HCT116 (cell line): Measurements from ENCODE around the gene OTOG. TPM values are rescaled to one million over a fixed set of nuclear protein-coding genes. Genes with fewer than 3 reads are reported as not detected.
A peak's percentile ranks its signal among the peaks of the same experiment; 100 is the strongest.

ENCODE experiments used
- ATAC-seq: fragments of 200-7000 bp; cut with Tn5 transposase; 2 replicates; pipeline ENCODE4 v1.9.1; 2020; ENCODE audit warnings: mild to moderate bottlenecking, moderate library complexity
- BruUV-seq: library from RNA; stranded (reverse); fragments of 400-500 nt; replicated peaks from 2 replicates; lab custom pipeline; 2021; lab: Mats Ljungman, UMichigan
- CTCF ChIA-PET: fragments of 300-600 bp; sonication (Branson Sonifier 250); formaldehyde crosslinking; loops from one replicate; lab custom pipeline; 2021; ENCODE audit warnings: antibody characterized with exemption; lab: Charles Lee
- POLR2A ChIA-PET: fragments of 300-600, 350-600 bp; sonication (Branson Sonifier 250); formaldehyde crosslinking; loops from one replicate; lab custom pipeline; 2021; ENCODE audit warnings: antibody characterized with exemption; lab: Charles Lee
- RAD21 ChIA-PET, 2 experiments: fragments of 300-600 bp; sonication (Branson Sonifier 250); formaldehyde crosslinking; loops; one replicate each; lab custom pipeline; 2023; ENCODE audit warnings: low total read pairs in 2 of 2; ENCODE audit not compliant: uncharacterized antibody in 2 of 2, unreplicated experiment in 2 of 2, low non-redundant PET in 1 of 2; lab: Charles Lee
- DNase-seq: peaks from one replicate; pipeline ENCODE4 v3.0.0-alpha.2; 2010; ENCODE audit warnings: low read depth, low spot score
- H2AFZ ChIP-seq: fragments of 200-600 bp; shearing (Covaris generic), sonication (generic); 2 replicates; pipeline ENCODE4 v1.6.1; 2017; ENCODE audit warnings: low read depth, mixed run types, mixed read lengths, antibody characterized with exemption, low read length; ENCODE audit not compliant: poor library complexity, severe bottlenecking
- H3K27ac ChIP-seq: 2 replicates; pipeline ENCODE4 v1.5.1; 2012; ENCODE audit warnings: low read depth, low read length
- H3K27me3 ChIP-seq: fragments of 200-600 bp; sonication (generic); 2 replicates; pipeline ENCODE4 v1.6.1; 2016; ENCODE audit warnings: mixed run types, low read length, mixed read lengths; ENCODE audit not compliant: insufficient read depth
- H3K36me3 ChIP-seq, 2 experiments: fragments of 200-500 bp in 1 of 2; fragments of 200-600 bp in 1 of 2; sonication (Bioruptor generic) in 1 of 2; sonication (generic) in 1 of 2; 2 replicates each; pipeline versions ENCODE4 v1.5.1 to v1.6.1; 2014 to 2016; ENCODE audit warnings: low read length in 2 of 2, inconsistent platforms in 1 of 2, mixed read lengths in 1 of 2, mixed run types in 1 of 2; ENCODE audit not compliant: insufficient read depth in 2 of 2, control insufficient read depth in 1 of 2
- H3K4me1 ChIP-seq, 2 experiments: fragments of 200-600 bp in 1 of 2; sonication (generic) in 1 of 2; 2 replicates each; pipeline versions ENCODE4 v1.5.1 to v1.6.1; 2012 to 2017; ENCODE audit warnings: low read length in 2 of 2, inconsistent platforms in 1 of 2, mild to moderate bottlenecking in 1 of 2, mixed read lengths in 1 of 2, mixed run types in 1 of 2, moderate library complexity in 1 of 2; ENCODE audit not compliant: insufficient read depth in 2 of 2, control insufficient read depth in 1 of 2
- H3K4me2 ChIP-seq: fragments of 200-600 bp; sonication (generic); 2 replicates; pipeline ENCODE4 v1.6.1; 2017; ENCODE audit warnings: mixed run types, low read length, mixed read lengths
- H3K4me3 ChIP-seq, 2 experiments: fragments of 200-600 bp in 1 of 2; sonication (generic) in 1 of 2; replicated peaks in 1 of 2; 2 replicates each; pipeline ENCODE4 v1.5.1; 2011 to 2016; ENCODE audit warnings: low read length in 2 of 2, control low read depth in 1 of 2, low read depth in 1 of 2, mild to moderate bottlenecking in 1 of 2, mixed read lengths in 1 of 2, mixed run types in 1 of 2
- H3K79me2 ChIP-seq: fragments of 200-600 bp; sonication (generic); 2 replicates; pipeline ENCODE4 v1.6.1; 2017; ENCODE audit warnings: mild to moderate bottlenecking, mixed run types, low read length, moderate library complexity, mixed read lengths; ENCODE audit not compliant: insufficient read depth
- H3K9ac ChIP-seq: fragments of 200-600 bp; sonication (generic); 2 replicates; pipeline ENCODE4 v1.6.1; 2016; ENCODE audit warnings: low read length, mixed read lengths
- H3K9me2 ChIP-seq: fragments of 200-600 bp; sonication (generic), shearing (Covaris generic); 2 replicates; pipeline ENCODE4 v1.6.1; 2017; ENCODE audit warnings: mixed run types, mild to moderate bottlenecking, moderate library complexity; ENCODE audit not compliant: insufficient read depth
- H3K9me3 ChIP-seq, 2 experiments: fragments of 200-500 bp in 1 of 2; fragments of 200-600 bp in 1 of 2; sonication (Bioruptor generic) in 1 of 2; sonication (generic) in 1 of 2; 2 replicates each; pipeline ENCODE4 v1.6.1; 2014 to 2017; ENCODE audit warnings: low read length in 2 of 2, mixed read lengths in 2 of 2, inconsistent platforms in 1 of 2, low read depth in 1 of 2, mild to moderate bottlenecking in 1 of 2, mixed run types in 1 of 2, moderate library complexity in 1 of 2; ENCODE audit not compliant: control insufficient read depth in 1 of 2, insufficient read depth in 1 of 2
- H4K20me1 ChIP-seq: fragments of 200-600 bp; sonication (generic), shearing (Covaris generic); 2 replicates; pipeline ENCODE4 v1.6.1; 2017; ENCODE audit warnings: mixed run types, mild to moderate bottlenecking, moderate library complexity; ENCODE audit not compliant: insufficient read depth
- CEBPB ChIP-seq: IDR thresholded peaks from 2 replicates; pipeline ENCODE4 v1.6.1; 2012; ENCODE audit warnings: low read depth
- EGR1 ChIP-seq: IDR thresholded peaks from 2 replicates; pipeline ENCODE4 v1.6.1; 2012; ENCODE audit warnings: low read depth
- ELF1 ChIP-seq: IDR thresholded peaks from 2 replicates; pipeline ENCODE4 v1.6.1; 2012; ENCODE audit warnings: low read depth, borderline replicate concordance
- EZH2 ChIP-seq: fragments of 200-600 bp; sonication (generic); IDR thresholded peaks from 2 replicates; pipeline ENCODE4 v1.6.1; 2017; ENCODE audit warnings: antibody characterized with exemption, mixed run types
- EZH2phosphoT487 ChIP-seq: fragments of 200-600 bp; IDR thresholded peaks from 2 replicates; pipeline ENCODE4 v1.6.1; 2018; ENCODE audit warnings: antibody characterized with exemption, borderline replicate concordance
- JUND ChIP-seq: IDR thresholded peaks from 2 replicates; pipeline ENCODE4 v1.6.1; 2012
- POLR2AphosphoS5 ChIP-seq: IDR thresholded peaks from 2 replicates; pipeline ENCODE4 v1.6.1; 2011; ENCODE audit warnings: mild to moderate bottlenecking, low read depth, low read length, moderate library complexity
- RAD21 ChIP-seq: IDR thresholded peaks from 2 replicates; pipeline ENCODE4 v1.6.1; 2012; ENCODE audit warnings: low read depth, mild to moderate bottlenecking
- SIN3A ChIP-seq: IDR thresholded peaks from 2 replicates; pipeline ENCODE4 v1.6.1; 2012; ENCODE audit warnings: low read depth
- SP1 ChIP-seq: IDR thresholded peaks from 2 replicates; pipeline ENCODE4 v1.6.1; 2012; ENCODE audit warnings: low read depth
- SRF ChIP-seq: IDR thresholded peaks from 2 replicates; pipeline ENCODE4 v1.6.1; 2012; ENCODE audit warnings: low read depth
- TCF7L2 ChIP-seq: IDR thresholded peaks from 2 replicates; pipeline ENCODE4 v1.7.0; 2011; ENCODE audit warnings: borderline replicate concordance, inconsistent platforms; ENCODE audit not compliant: insufficient read depth, insufficient read length; ENCODE audit errors: extremely low read depth
- YY1 ChIP-seq: IDR thresholded peaks from 2 replicates; pipeline ENCODE4 v1.6.1; 2011; ENCODE audit warnings: low read length, low read depth, moderate library complexity, mild to moderate bottlenecking; ENCODE audit not compliant: insufficient replicate concordance; ENCODE audit errors: extremely low read depth
- ZFX ChIP-seq: fragments of 450-650 bp; IDR thresholded peaks from 2 replicates; pipeline ENCODE4 v1.6.1; 2017
- ZNF274 ChIP-seq: fragments of 200-500 bp; sonication (Bioruptor generic); IDR thresholded peaks from 2 replicates; pipeline ENCODE4 v1.6.1; 2014; ENCODE audit warnings: mild to moderate bottlenecking, low read depth, low read length, inconsistent platforms
- intact Hi-C: fragments of 100-400 bp; cut with micrococcal nuclease; formaldehyde crosslinking; loops from 2 replicates; pipeline ENCODE4 v1.10.0; 2022
- total RNA-seq: library from RNA; stranded (reverse); gene quantifications from one replicate; pipeline ENCODE4 v1.2.1, GENCODE V29; 2021; ENCODE audit not compliant: unreplicated experiment
- TF ChIP-seq, protein P1 (sequence below): IDR thresholded peaks from 2 replicates; pipeline ENCODE4 v1.6.1; 2011; ENCODE audit warnings: mild to moderate bottlenecking, low read length, moderate library complexity; ENCODE audit not compliant: insufficient replicate concordance; ENCODE audit errors: extremely low read depth
- TF ChIP-seq, protein P2 (sequence below): IDR thresholded peaks from 2 replicates; pipeline ENCODE4 v1.6.1; 2012; ENCODE audit warnings: low read depth
- TF ChIP-seq, protein P3 (sequence below), 3 experiments: fragments of 200-600 bp in 1 of 3; sonication (generic) in 1 of 3; IDR thresholded peaks in 2 of 3; conservative IDR thresholded peaks in 1 of 3; 2 replicates each; pipeline ENCODE4 v1.5.1; 2012 to 2017; ENCODE audit warnings: low read depth in 2 of 3, low read length in 2 of 3, antibody characterized with exemption in 1 of 3, borderline replicate concordance in 1 of 3, control low read depth in 1 of 3, mild to moderate bottlenecking in 1 of 3, mixed read lengths in 1 of 3, mixed run types in 1 of 3, moderate library complexity in 1 of 3; ENCODE audit not compliant: insufficient read depth in 1 of 3

The OTOG gene
- total RNA-seq, 1 experiment from 2014 or later, result 0.07 TPM

DNA sequence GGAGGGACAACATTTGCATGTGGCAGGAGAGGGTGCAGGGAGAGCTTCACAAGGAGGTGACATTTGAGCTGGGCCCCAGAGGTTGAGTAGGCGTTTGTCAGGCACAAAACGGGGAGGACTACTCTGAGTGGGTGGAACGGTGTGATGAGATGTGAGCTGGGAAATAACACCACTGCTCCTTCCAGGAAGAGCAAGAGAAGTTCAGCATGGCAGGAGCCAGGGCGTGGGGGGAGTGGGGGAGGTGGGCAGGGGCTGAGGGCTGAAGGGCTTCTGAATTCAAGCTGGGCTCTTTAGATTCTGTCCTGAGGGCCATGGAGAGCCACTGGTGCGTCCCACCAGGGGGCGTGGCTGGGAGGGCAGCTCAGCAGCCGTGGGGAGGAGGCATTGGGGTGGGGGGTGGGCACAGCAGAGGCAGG, 54.2 kb downstream of the OTOG start:
- Histone ChIP-seq H3K79me2 (no peaks in the 10 kb centered on the region), H3K9ac (no peak overlapping the region), H4K20me1 (no peaks in the 10 kb centered on the region), H3K4me1 (peaks cover 0 to 7% of the 10 kb centered on the region in 2 experiments; a peak in 2 of 4 replicates), H3K27ac (no peak overlapping the region), H3K27me3 (no peaks in the 10 kb centered on the region), H3K4me2 (no peak overlapping the region), H2AFZ (no peak overlapping the region), H3K36me3 (no peaks in the 10 kb centered on the region), H3K9me3 (no peaks in the 10 kb centered on the region), H3K4me3 (no peak overlapping the region), H3K9me2 (no peaks in the 10 kb centered on the region)
- no TSS peak for BruUV-seq
- no peak for TF ChIP-seq ZFX
- no peak for TF ChIP-seq EGR1
- TF ChIP-seq EZH2phosphoT487, result no peak
- TF ChIP-seq, protein P1, sequence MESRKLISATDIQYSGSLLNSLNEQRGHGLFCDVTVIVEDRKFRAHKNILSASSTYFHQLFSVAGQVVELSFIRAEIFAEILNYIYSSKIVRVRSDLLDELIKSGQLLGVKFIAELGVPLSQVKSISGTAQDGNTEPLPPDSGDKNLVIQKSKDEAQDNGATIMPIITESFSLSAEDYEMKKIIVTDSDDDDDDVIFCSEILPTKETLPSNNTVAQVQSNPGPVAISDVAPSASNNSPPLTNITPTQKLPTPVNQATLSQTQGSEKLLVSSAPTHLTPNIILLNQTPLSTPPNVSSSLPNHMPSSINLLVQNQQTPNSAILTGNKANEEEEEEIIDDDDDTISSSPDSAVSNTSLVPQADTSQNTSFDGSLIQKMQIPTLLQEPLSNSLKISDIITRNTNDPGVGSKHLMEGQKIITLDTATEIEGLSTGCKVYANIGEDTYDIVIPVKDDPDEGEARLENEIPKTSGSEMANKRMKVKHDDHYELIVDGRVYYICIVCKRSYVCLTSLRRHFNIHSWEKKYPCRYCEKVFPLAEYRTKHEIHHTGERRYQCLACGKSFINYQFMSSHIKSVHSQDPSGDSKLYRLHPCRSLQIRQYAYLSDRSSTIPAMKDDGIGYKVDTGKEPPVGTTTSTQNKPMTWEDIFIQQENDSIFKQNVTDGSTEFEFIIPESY, result no peak
- TF ChIP-seq YY1, result no peak
- TF ChIP-seq SIN3A, result no peak
- TF ChIP-seq POLR2AphosphoS5, result no peak
- no peak for TF ChIP-seq CEBPB
- TF ChIP-seq RAD21, result no peak
- no peak for TF ChIP-seq TCF7L2
- TF ChIP-seq ELF1, result no peak
- TF ChIP-seq, protein P2, sequence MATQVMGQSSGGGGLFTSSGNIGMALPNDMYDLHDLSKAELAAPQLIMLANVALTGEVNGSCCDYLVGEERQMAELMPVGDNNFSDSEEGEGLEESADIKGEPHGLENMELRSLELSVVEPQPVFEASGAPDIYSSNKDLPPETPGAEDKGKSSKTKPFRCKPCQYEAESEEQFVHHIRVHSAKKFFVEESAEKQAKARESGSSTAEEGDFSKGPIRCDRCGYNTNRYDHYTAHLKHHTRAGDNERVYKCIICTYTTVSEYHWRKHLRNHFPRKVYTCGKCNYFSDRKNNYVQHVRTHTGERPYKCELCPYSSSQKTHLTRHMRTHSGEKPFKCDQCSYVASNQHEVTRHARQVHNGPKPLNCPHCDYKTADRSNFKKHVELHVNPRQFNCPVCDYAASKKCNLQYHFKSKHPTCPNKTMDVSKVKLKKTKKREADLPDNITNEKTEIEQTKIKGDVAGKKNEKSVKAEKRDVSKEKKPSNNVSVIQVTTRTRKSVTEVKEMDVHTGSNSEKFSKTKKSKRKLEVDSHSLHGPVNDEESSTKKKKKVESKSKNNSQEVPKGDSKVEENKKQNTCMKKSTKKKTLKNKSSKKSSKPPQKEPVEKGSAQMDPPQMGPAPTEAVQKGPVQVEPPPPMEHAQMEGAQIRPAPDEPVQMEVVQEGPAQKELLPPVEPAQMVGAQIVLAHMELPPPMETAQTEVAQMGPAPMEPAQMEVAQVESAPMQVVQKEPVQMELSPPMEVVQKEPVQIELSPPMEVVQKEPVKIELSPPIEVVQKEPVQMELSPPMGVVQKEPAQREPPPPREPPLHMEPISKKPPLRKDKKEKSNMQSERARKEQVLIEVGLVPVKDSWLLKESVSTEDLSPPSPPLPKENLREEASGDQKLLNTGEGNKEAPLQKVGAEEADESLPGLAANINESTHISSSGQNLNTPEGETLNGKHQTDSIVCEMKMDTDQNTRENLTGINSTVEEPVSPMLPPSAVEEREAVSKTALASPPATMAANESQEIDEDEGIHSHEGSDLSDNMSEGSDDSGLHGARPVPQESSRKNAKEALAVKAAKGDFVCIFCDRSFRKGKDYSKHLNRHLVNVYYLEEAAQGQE, result no peak
- TF ChIP-seq SRF, result no peak
- no peak for TF ChIP-seq EZH2
- TF ChIP-seq ZNF274, result no peak
- TF ChIP-seq, protein P3, sequence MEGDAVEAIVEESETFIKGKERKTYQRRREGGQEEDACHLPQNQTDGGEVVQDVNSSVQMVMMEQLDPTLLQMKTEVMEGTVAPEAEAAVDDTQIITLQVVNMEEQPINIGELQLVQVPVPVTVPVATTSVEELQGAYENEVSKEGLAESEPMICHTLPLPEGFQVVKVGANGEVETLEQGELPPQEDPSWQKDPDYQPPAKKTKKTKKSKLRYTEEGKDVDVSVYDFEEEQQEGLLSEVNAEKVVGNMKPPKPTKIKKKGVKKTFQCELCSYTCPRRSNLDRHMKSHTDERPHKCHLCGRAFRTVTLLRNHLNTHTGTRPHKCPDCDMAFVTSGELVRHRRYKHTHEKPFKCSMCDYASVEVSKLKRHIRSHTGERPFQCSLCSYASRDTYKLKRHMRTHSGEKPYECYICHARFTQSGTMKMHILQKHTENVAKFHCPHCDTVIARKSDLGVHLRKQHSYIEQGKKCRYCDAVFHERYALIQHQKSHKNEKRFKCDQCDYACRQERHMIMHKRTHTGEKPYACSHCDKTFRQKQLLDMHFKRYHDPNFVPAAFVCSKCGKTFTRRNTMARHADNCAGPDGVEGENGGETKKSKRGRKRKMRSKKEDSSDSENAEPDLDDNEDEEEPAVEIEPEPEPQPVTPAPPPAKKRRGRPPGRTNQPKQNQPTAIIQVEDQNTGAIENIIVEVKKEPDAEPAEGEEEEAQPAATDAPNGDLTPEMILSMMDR (IDR thresholded peaks at IDR 0.05 in 2 of 3, conservative IDR thresholded peaks at IDR 0.05 in 1 of 3; ENCODE audit: borderline replicate concordance in 1 of 3, insufficient read depth in 1 of 3, low read depth in 2 of 3, low read length in 2 of 3), result no peak
- no peak for TF ChIP-seq SP1
- no peak for TF ChIP-seq JUND
- DNase-seq, result no peak
- intact Hi-C loops, result no loop called here
- ChIA-PET RAD21 (interaction anchor here (0.9 to 1.1 kb wide), 2 partner anchors 122 to 130 kb away, joined by 3 to 6 read pairs; no protein-coding TSS in a partner anchor), CTCF (interaction anchor here (0.7 to 7.9 kb wide), 4 partner anchors 121 to 378 kb away, joined by 4 to 133 read pairs (median 5); no protein-coding TSS in a partner anchor), POLR2A (no interaction called here)
- 0 out of 2 replicates have a peak, but pooled peaks have one; percentile 33 for ATAC-seq
